Panc1 (cell line): Measurements from ENCODE around the gene NDUFAF8. TPM values are rescaled to one million over a fixed set of nuclear protein-coding genes. Genes with fewer than 3 reads are reported as not detected.

ENCODE experiments used
- ATAC-seq: fragments of 200-7000 bp; cut with Tn5 transposase; 2 replicates; pipeline ENCODE4 v1.9.1; 2020; ENCODE audit warnings: mild to moderate bottlenecking, moderate library complexity
- BruUV-seq: library from RNA; stranded (reverse); fragments of 400-500 nt; replicated peaks from 2 replicates; lab custom pipeline; 2021; lab: Mats Ljungman, UMichigan
- CTCF ChIA-PET: fragments of 300-600 bp; sonication (Branson Sonifier 250); formaldehyde crosslinking; loops from one replicate; lab custom pipeline; 2022; ENCODE audit warnings: antibody characterized with exemption; lab: Charles Lee
- POLR2A ChIA-PET: fragments of 300-600 bp; sonication (Branson Sonifier 250); formaldehyde crosslinking; loops from one replicate; lab custom pipeline; 2022; ENCODE audit warnings: antibody characterized with exemption; lab: Charles Lee
- DNase-seq: peaks from one replicate; pipeline ENCODE4 v3.0.0-alpha.2; 2010; ENCODE audit warnings: low read depth, low spot score
- H3K27ac ChIP-seq: 2 replicates; pipeline ENCODE4 v1.5.1; 2011; ENCODE audit warnings: mild to moderate bottlenecking, low read length, inconsistent platforms
- H3K27me3 ChIP-seq: fragments of 200-500 bp; sonication (Bioruptor generic); 2 replicates; pipeline ENCODE4 v1.6.0; 2014; ENCODE audit warnings: low read length, inconsistent platforms; ENCODE audit not compliant: control insufficient read depth, insufficient read depth
- H3K36me3 ChIP-seq: fragments of 200-500 bp; sonication (Bioruptor generic); 2 replicates; pipeline ENCODE4 v1.5.1; 2014; ENCODE audit warnings: inconsistent platforms, mild to moderate bottlenecking, low read length, moderate library complexity; ENCODE audit not compliant: control insufficient read depth, insufficient read depth
- H3K4me1 ChIP-seq: 2 replicates; pipeline ENCODE4 v1.5.1; 2011; ENCODE audit warnings: inconsistent platforms, mild to moderate bottlenecking, low read length, moderate library complexity; ENCODE audit not compliant: control insufficient read depth, insufficient read depth
- H3K4me3 ChIP-seq, 2 experiments: 2 replicates each; pipeline ENCODE4 v1.5.1; 2011 to 2012; ENCODE audit warnings: low read depth in 2 of 2, low read length in 2 of 2, mild to moderate bottlenecking in 2 of 2, inconsistent platforms in 1 of 2, moderate library complexity in 1 of 2
- H3K9me3 ChIP-seq: fragments of 200-500 bp; sonication (Bioruptor generic); 2 replicates; pipeline ENCODE4 v1.5.1; 2014; ENCODE audit warnings: low read depth, mild to moderate bottlenecking, inconsistent platforms, low read length, moderate library complexity; ENCODE audit not compliant: control insufficient read depth, insufficient read depth
- CTCF ChIP-seq: fragments of 450-650 bp; IDR thresholded peaks from 2 replicates; pipeline ENCODE4 v1.5.1; 2017; ENCODE audit warnings: mild to moderate bottlenecking
- POLR2AphosphoS5 ChIP-seq: IDR thresholded peaks from 2 replicates; pipeline ENCODE4 v1.6.1; 2012; ENCODE audit warnings: mild to moderate bottlenecking, low read depth, low read length, moderate library complexity
- REST ChIP-seq, 2 experiments: IDR thresholded peaks; 2 replicates each; pipeline ENCODE4 v1.6.1; 2011 to 2012; ENCODE audit warnings: low read depth in 2 of 2, control low read depth in 1 of 2, low read length in 1 of 2, mild to moderate bottlenecking in 1 of 2, moderate library complexity in 1 of 2; ENCODE audit not compliant: insufficient read depth in 1 of 2
- SIN3A ChIP-seq: IDR thresholded peaks from 2 replicates; pipeline ENCODE4 v1.6.1; 2012; ENCODE audit warnings: low read depth, mild to moderate bottlenecking, low read length, moderate library complexity, borderline replicate concordance; ENCODE audit not compliant: insufficient read depth
- TCF7L2 ChIP-seq: IDR thresholded peaks from 2 replicates; pipeline ENCODE4 v1.6.1; 2011; ENCODE audit warnings: mild to moderate bottlenecking, low read depth, low read length, inconsistent platforms
- in situ Hi-C: cut with HindIII; loops from 2 replicates; pipeline ENCODE4 v1.10.0; 2016; ENCODE audit warnings: low sequenced_read_pairs, low pct_unique_long_range_greater_than_20kb
- intact Hi-C: fragments of 100-400 bp; cut with micrococcal nuclease; formaldehyde crosslinking; loops from one replicate; pipeline ENCODE4 v1.10.0; 2022; ENCODE audit not compliant: unreplicated experiment
- total RNA-seq: library from RNA; stranded (reverse); gene quantifications from one replicate; pipeline ENCODE4 v1.2.1, GENCODE V29; 2021; ENCODE audit not compliant: unreplicated experiment

NDUFAF8 gene
- total RNA-seq, 1 experiment from 2014 or later: 75.8 TPM

DNA sequence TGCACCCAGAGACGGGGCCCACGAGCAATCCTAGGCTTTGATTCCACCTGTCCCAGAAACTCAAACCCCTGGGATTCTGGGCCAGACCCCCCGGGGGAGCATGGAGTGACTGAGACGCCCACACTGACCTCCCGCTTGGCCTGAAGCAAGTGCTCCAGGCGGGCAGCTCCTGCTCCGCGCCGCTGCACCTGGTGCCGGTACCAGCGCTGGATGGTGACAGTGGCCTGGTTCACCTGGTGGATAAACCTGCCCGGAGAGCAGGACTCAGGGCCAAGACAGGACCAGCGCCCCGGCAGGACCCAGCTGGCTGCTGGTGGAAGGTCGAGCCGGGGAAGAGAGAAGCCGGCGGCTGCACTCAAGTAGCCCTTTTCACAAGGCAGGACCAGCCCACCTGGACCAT is 38.9 kb upstream of the NDUFAF8 start:
- H3K27me3 ChIP-seq: no peaks in the 10 kb centered on the region
- H3K27ac ChIP-seq: no peak overlapping the region
- no peak for TF ChIP-seq POLR2AphosphoS5
- TF ChIP-seq TCF7L2: no peak
- no peak for TF ChIP-seq CTCF
- TF ChIP-seq SIN3A: no peak
- H3K4me3 ChIP-seq: no peak overlapping the region
- H3K4me1 ChIP-seq: no peaks in the 10 kb centered on the region
- intact Hi-C loops (loop anchor here (5.0 kb wide), 1 partner anchor 58 kb away; no protein-coding TSS in a partner anchor), in situ Hi-C loops (no loop called here)
- BruUV-seq: no TSS peak
- ChIA-PET CTCF (interaction anchor here (0.5 to 0.9 kb wide), 4 partner anchors 23 to 572 kb away, joined by 3 to 9 read pairs (median 4); partner anchors contain the start of gene CEP131), POLR2A (no interaction called here)
- no peaks in the 10 kb centered on the region for H3K9me3 ChIP-seq
- H3K36me3 ChIP-seq: no peaks in the 10 kb centered on the region
- no peak for DNase-seq
- ATAC-seq: no peak

DNA sequence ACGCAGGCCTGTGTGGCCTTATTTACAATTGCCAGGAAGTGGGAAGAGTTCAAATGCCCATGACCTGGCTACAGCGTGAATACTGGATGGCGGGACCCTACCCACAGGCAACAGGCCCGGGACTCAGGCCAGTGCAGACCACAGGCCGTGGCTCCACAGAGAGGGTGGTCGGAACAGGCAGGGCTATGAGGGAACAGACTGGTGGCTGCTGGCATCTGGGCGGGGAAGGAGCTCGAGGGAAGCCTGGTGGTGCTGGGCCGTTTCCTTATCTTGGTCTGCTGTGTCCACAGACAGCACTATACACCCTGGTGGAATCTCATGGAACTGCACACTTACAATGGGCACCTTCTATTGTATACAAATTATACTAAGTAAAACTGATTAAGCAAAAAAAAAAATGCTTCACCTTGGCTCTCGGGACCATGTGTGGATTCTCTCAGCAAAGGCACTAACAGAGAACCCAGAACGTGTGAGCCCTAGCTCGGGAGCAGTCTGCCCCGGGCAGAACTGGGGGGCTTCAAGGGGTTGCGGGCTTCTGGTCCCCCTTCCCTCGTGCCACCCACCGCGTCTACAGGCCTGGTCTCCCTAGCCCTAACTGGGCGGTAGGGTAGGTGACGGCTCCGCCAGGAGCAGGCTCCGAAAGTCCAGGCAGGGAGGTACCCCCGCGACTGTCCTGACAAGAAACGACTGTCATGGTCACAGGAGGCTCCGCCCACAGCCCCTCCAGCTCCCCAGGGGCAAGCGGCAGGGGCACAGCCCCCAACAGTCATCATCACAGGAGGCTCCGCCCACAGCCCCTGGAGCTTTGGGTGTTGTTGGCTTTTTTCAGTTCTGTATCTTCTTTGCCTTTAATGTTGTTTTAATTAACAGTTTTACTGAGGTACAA is 38.2 kb upstream of the NDUFAF8 start:
- CTCF ChIA-PET: interaction anchor here (0.5 to 0.9 kb wide), 5 partner anchors 22 to 572 kb away, joined by 3 to 9 read pairs (median 4); partner anchors contain the start of gene CEP131
- POLR2A ChIA-PET: no interaction called here
- ATAC-seq (peak; percentile 89), DNase-seq (peak; percentile 7)
- H3K4me3 ChIP-seq: no peak overlapping the region
- H3K4me1 ChIP-seq: no peaks in the 10 kb centered on the region
- no peak overlapping the region for H3K27ac ChIP-seq
- no peaks in the 10 kb centered on the region for H3K9me3 ChIP-seq
- BruUV-seq: TSS peak; percentile 72
- no peaks in the 10 kb centered on the region for H3K36me3 ChIP-seq
- in situ Hi-C loops (no loop called here), intact Hi-C loops (loop anchor here (5.0 kb wide), 1 partner anchor 59 kb away; no protein-coding TSS in a partner anchor)
- TF ChIP-seq TCF7L2: no peak
- peak; percentile 79; the same call in 1 of the 2 replicates for TF ChIP-seq CTCF
- H3K27me3 ChIP-seq: no peaks in the 10 kb centered on the region

- Histone ChIP-seq H3K36me3 (no peaks in the 10 kb centered on the region), H3K9me3 (no peaks in the 10 kb centered on the region), H3K4me1 (no peaks in the 10 kb centered on the region), H3K27ac (no peak overlapping the region), H3K27me3 (no peaks in the 10 kb centered on the region), H3K4me3 (no peak overlapping the region)
- ChIA-PET CTCF (no interaction called here), POLR2A (interaction anchor here (0.7 kb wide), 2 partner anchors 58 to 252 kb away, joined by 3 to 6 read pairs; no protein-coding TSS in a partner anchor)
- TF ChIP-seq CTCF (no peak), TCF7L2 (no peak), SIN3A (no peak), POLR2AphosphoS5 (no peak), REST (IDR thresholded peaks at IDR 0.05; ENCODE audit: insufficient read depth in 1 of 2, low read depth in 2 of 2, low read length in 1 of 2) (no peak)
- no TSS peak for BruUV-seq
- no peak for ATAC-seq
- no peak for DNase-seq
- intact Hi-C loops: loop anchor here (5.0 kb wide), 1 partner anchor 60 kb away; no protein-coding TSS in a partner anchor
- in situ Hi-C loops: no loop called here
These were observed 36.8 kb upstream of the NDUFAF8 start for GRCh38 chr17:81202318-81202717.
